HCT116 (cell line): ENCODE data around the gene AUTS2. TPM values are rescaled to one million over a fixed set of nuclear protein-coding genes. Genes with fewer than 3 reads are reported as not detected.

Experiments used
- ATAC-seq: fragments of 200-7000 bp; cut with Tn5 transposase; 2 replicates; pipeline ENCODE4 v1.9.1; 2020; ENCODE audit warnings: mild to moderate bottlenecking, moderate library complexity
- BruUV-seq: library from RNA; stranded (reverse); fragments of 400-500 nt; replicated peaks from 2 replicates; lab custom pipeline; 2021; lab: Mats Ljungman, UMichigan
- CTCF ChIA-PET: fragments of 300-600 bp; sonication (Branson Sonifier 250); formaldehyde crosslinking; loops from one replicate; lab custom pipeline; 2021; ENCODE audit warnings: antibody characterized with exemption; lab: Charles Lee
- POLR2A ChIA-PET: fragments of 300-600, 350-600 bp; sonication (Branson Sonifier 250); formaldehyde crosslinking; loops from one replicate; lab custom pipeline; 2021; ENCODE audit warnings: antibody characterized with exemption; lab: Charles Lee
- RAD21 ChIA-PET, 2 experiments: fragments of 300-600 bp; sonication (Branson Sonifier 250); formaldehyde crosslinking; loops; one replicate each; lab custom pipeline; 2023; ENCODE audit warnings: low total read pairs in 2 of 2; ENCODE audit not compliant: uncharacterized antibody in 2 of 2, unreplicated experiment in 2 of 2, low non-redundant PET in 1 of 2; lab: Charles Lee
- DNase-seq: peaks from one replicate; pipeline ENCODE4 v3.0.0-alpha.2; 2010; ENCODE audit warnings: low read depth, low spot score
- H2AFZ ChIP-seq: fragments of 200-600 bp; shearing (Covaris generic), sonication (generic); 2 replicates; pipeline ENCODE4 v1.6.1; 2017; ENCODE audit warnings: low read depth, mixed run types, mixed read lengths, antibody characterized with exemption, low read length; ENCODE audit not compliant: poor library complexity, severe bottlenecking
- H3K27ac ChIP-seq: 2 replicates; pipeline ENCODE4 v1.5.1; 2012; ENCODE audit warnings: low read depth, low read length
- H3K27me3 ChIP-seq: fragments of 200-600 bp; sonication (generic); 2 replicates; pipeline ENCODE4 v1.6.1; 2016; ENCODE audit warnings: mixed run types, low read length, mixed read lengths; ENCODE audit not compliant: insufficient read depth
- H3K36me3 ChIP-seq, 2 experiments: fragments of 200-500 bp in 1 of 2; fragments of 200-600 bp in 1 of 2; sonication (Bioruptor generic) in 1 of 2; sonication (generic) in 1 of 2; 2 replicates each; pipeline versions ENCODE4 v1.5.1 to v1.6.1; 2014 to 2016; ENCODE audit warnings: low read length in 2 of 2, inconsistent platforms in 1 of 2, mixed read lengths in 1 of 2, mixed run types in 1 of 2; ENCODE audit not compliant: insufficient read depth in 2 of 2, control insufficient read depth in 1 of 2
- H3K4me1 ChIP-seq, 2 experiments: fragments of 200-600 bp in 1 of 2; sonication (generic) in 1 of 2; 2 replicates each; pipeline versions ENCODE4 v1.5.1 to v1.6.1; 2012 to 2017; ENCODE audit warnings: low read length in 2 of 2, inconsistent platforms in 1 of 2, mild to moderate bottlenecking in 1 of 2, mixed read lengths in 1 of 2, mixed run types in 1 of 2, moderate library complexity in 1 of 2; ENCODE audit not compliant: insufficient read depth in 2 of 2, control insufficient read depth in 1 of 2
- H3K4me2 ChIP-seq: fragments of 200-600 bp; sonication (generic); 2 replicates; pipeline ENCODE4 v1.6.1; 2017; ENCODE audit warnings: mixed run types, low read length, mixed read lengths
- H3K4me3 ChIP-seq, 2 experiments: fragments of 200-600 bp in 1 of 2; sonication (generic) in 1 of 2; replicated peaks in 1 of 2; 2 replicates each; pipeline ENCODE4 v1.5.1; 2011 to 2016; ENCODE audit warnings: low read length in 2 of 2, control low read depth in 1 of 2, low read depth in 1 of 2, mild to moderate bottlenecking in 1 of 2, mixed read lengths in 1 of 2, mixed run types in 1 of 2
- H3K79me2 ChIP-seq: fragments of 200-600 bp; sonication (generic); 2 replicates; pipeline ENCODE4 v1.6.1; 2017; ENCODE audit warnings: mild to moderate bottlenecking, mixed run types, low read length, moderate library complexity, mixed read lengths; ENCODE audit not compliant: insufficient read depth
- H3K9ac ChIP-seq: fragments of 200-600 bp; sonication (generic); 2 replicates; pipeline ENCODE4 v1.6.1; 2016; ENCODE audit warnings: low read length, mixed read lengths
- H3K9me2 ChIP-seq: fragments of 200-600 bp; sonication (generic), shearing (Covaris generic); 2 replicates; pipeline ENCODE4 v1.6.1; 2017; ENCODE audit warnings: mixed run types, mild to moderate bottlenecking, moderate library complexity; ENCODE audit not compliant: insufficient read depth
- H3K9me3 ChIP-seq, 2 experiments: fragments of 200-500 bp in 1 of 2; fragments of 200-600 bp in 1 of 2; sonication (Bioruptor generic) in 1 of 2; sonication (generic) in 1 of 2; 2 replicates each; pipeline ENCODE4 v1.6.1; 2014 to 2017; ENCODE audit warnings: low read length in 2 of 2, mixed read lengths in 2 of 2, inconsistent platforms in 1 of 2, low read depth in 1 of 2, mild to moderate bottlenecking in 1 of 2, mixed run types in 1 of 2, moderate library complexity in 1 of 2; ENCODE audit not compliant: control insufficient read depth in 1 of 2, insufficient read depth in 1 of 2
- H4K20me1 ChIP-seq: fragments of 200-600 bp; sonication (generic), shearing (Covaris generic); 2 replicates; pipeline ENCODE4 v1.6.1; 2017; ENCODE audit warnings: mixed run types, mild to moderate bottlenecking, moderate library complexity; ENCODE audit not compliant: insufficient read depth
- CBX3 ChIP-seq: IDR thresholded peaks from 2 replicates; pipeline ENCODE4 v1.6.1; 2012; ENCODE audit warnings: low read depth
- CEBPB ChIP-seq: IDR thresholded peaks from 2 replicates; pipeline ENCODE4 v1.6.1; 2012; ENCODE audit warnings: low read depth
- EGR1 ChIP-seq: IDR thresholded peaks from 2 replicates; pipeline ENCODE4 v1.6.1; 2012; ENCODE audit warnings: low read depth
- ELF1 ChIP-seq: IDR thresholded peaks from 2 replicates; pipeline ENCODE4 v1.6.1; 2012; ENCODE audit warnings: low read depth, borderline replicate concordance
- EZH2phosphoT487 ChIP-seq: fragments of 200-600 bp; IDR thresholded peaks from 2 replicates; pipeline ENCODE4 v1.6.1; 2018; ENCODE audit warnings: antibody characterized with exemption, borderline replicate concordance
- FOSL1 ChIP-seq: IDR thresholded peaks from 2 replicates; pipeline ENCODE4 v1.6.1; 2012; ENCODE audit warnings: low read depth
- JUND ChIP-seq: IDR thresholded peaks from 2 replicates; pipeline ENCODE4 v1.6.1; 2012
- POLR2A ChIP-seq: IDR thresholded peaks from 2 replicates; pipeline ENCODE4 v1.7.0; 2011; ENCODE audit warnings: borderline replicate concordance; ENCODE audit not compliant: insufficient read depth, insufficient read length; ENCODE audit errors: extremely low read depth
- POLR2AphosphoS5 ChIP-seq: IDR thresholded peaks from 2 replicates; pipeline ENCODE4 v1.6.1; 2011; ENCODE audit warnings: mild to moderate bottlenecking, low read depth, low read length, moderate library complexity
- RAD21 ChIP-seq: IDR thresholded peaks from 2 replicates; pipeline ENCODE4 v1.6.1; 2012; ENCODE audit warnings: low read depth, mild to moderate bottlenecking
- SP1 ChIP-seq: IDR thresholded peaks from 2 replicates; pipeline ENCODE4 v1.6.1; 2012; ENCODE audit warnings: low read depth
- SRF ChIP-seq: IDR thresholded peaks from 2 replicates; pipeline ENCODE4 v1.6.1; 2012; ENCODE audit warnings: low read depth
- TCF7L2 ChIP-seq: IDR thresholded peaks from 2 replicates; pipeline ENCODE4 v1.7.0; 2011; ENCODE audit warnings: borderline replicate concordance, inconsistent platforms; ENCODE audit not compliant: insufficient read depth, insufficient read length; ENCODE audit errors: extremely low read depth
- YY1 ChIP-seq: IDR thresholded peaks from 2 replicates; pipeline ENCODE4 v1.6.1; 2011; ENCODE audit warnings: low read length, low read depth, moderate library complexity, mild to moderate bottlenecking; ENCODE audit not compliant: insufficient replicate concordance; ENCODE audit errors: extremely low read depth
- ZFX ChIP-seq: fragments of 450-650 bp; IDR thresholded peaks from 2 replicates; pipeline ENCODE4 v1.6.1; 2017
- intact Hi-C: fragments of 100-400 bp; cut with micrococcal nuclease; formaldehyde crosslinking; loops from 2 replicates; pipeline ENCODE4 v1.10.0; 2022
- total RNA-seq: library from RNA; stranded (reverse); gene quantifications from one replicate; pipeline ENCODE4 v1.2.1, GENCODE V29; 2021; ENCODE audit not compliant: unreplicated experiment
- TF ChIP-seq, protein P1 (sequence below): IDR thresholded peaks from 2 replicates; pipeline ENCODE4 v1.6.1; 2011; ENCODE audit warnings: mild to moderate bottlenecking, low read length, moderate library complexity; ENCODE audit not compliant: insufficient replicate concordance; ENCODE audit errors: extremely low read depth
- TF ChIP-seq, protein P2 (sequence below): IDR thresholded peaks from 2 replicates; pipeline ENCODE4 v1.6.1; 2012

Gene AUTS2
- total RNA-seq, 1 experiment from 2014 or later, result 0.93 TPM

DNA sequence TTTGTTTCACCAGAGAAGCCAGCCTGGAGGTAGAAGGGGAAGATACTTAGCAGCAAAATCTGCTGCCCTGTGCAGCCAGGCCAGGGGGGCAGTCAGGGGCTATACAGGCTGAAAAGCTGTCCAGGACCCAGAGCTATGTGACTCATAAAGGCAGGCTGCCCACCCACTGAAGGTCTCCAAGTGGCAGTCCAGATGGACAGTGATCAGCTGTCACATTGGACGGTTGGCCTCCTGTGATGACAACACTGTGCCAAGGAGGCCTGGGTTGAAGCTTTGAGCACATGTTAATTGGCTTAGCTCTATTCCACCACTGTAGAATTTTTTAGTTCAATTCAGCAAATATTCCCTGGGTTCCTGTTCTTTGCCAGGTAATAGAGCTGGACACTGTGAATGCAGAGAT, 956.4 kb downstream of the AUTS2 start:
- Histone ChIP-seq H3K79me2 (no peaks in the 10 kb centered on the region), H3K4me2 (no peak overlapping the region), H3K27ac (no peak overlapping the region), H3K4me1 (no peaks in the 10 kb centered on the region), H3K9me3 (peaks cover 4 to 27% of the 10 kb centered on the region in 2 experiments; a peak in 2 of 4 replicates), H3K4me3 (no peak overlapping the region), H2AFZ (no peak overlapping the region), H3K36me3 (no peaks in the 10 kb centered on the region), H3K9me2 (no peaks in the 10 kb centered on the region), H3K27me3 (no peaks in the 10 kb centered on the region), H4K20me1 (no peaks in the 10 kb centered on the region), H3K9ac (no peak overlapping the region)
- DNase-seq, result no peak
- TF ChIP-seq ELF1 (no peak), FOSL1 (no peak), EZH2phosphoT487 (no peak), ZFX (no peak), EGR1 (no peak), SP1 (no peak), JUND (no peak), CEBPB (no peak), POLR2A (no peak), POLR2AphosphoS5 (no peak), SRF (no peak), CBX3 (no peak), RAD21 (no peak), YY1 (no peak), TCF7L2 (no peak)
- TF ChIP-seq, protein P1, sequence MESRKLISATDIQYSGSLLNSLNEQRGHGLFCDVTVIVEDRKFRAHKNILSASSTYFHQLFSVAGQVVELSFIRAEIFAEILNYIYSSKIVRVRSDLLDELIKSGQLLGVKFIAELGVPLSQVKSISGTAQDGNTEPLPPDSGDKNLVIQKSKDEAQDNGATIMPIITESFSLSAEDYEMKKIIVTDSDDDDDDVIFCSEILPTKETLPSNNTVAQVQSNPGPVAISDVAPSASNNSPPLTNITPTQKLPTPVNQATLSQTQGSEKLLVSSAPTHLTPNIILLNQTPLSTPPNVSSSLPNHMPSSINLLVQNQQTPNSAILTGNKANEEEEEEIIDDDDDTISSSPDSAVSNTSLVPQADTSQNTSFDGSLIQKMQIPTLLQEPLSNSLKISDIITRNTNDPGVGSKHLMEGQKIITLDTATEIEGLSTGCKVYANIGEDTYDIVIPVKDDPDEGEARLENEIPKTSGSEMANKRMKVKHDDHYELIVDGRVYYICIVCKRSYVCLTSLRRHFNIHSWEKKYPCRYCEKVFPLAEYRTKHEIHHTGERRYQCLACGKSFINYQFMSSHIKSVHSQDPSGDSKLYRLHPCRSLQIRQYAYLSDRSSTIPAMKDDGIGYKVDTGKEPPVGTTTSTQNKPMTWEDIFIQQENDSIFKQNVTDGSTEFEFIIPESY, result no peak
- TF ChIP-seq, protein P2, sequence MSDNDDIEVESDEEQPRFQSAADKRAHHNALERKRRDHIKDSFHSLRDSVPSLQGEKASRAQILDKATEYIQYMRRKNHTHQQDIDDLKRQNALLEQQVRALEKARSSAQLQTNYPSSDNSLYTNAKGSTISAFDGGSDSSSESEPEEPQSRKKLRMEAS, result no peak
- ChIA-PET RAD21 (no interaction called here), CTCF (no interaction called here), POLR2A (no interaction called here)
- intact Hi-C loops, result no loop called here
- no peak for ATAC-seq
- no TSS peak for BruUV-seq
